ENCODE measurements around the gene RERE.

GRCh38 chr1:8706995-8707396 is 110.4 kb downstream of the RERE start:
- no peak for TF ChIP-seq CTCF (IDR thresholded peaks at IDR 0.05)
- no peak for TF ChIP-seq POLR2A (IDR thresholded peaks at IDR 0.05)

Data from adrenal gland (tissue), 5 donors.